K562 (cell line): Measurements from ENCODE around the gene WWOX. TPM values are rescaled to one million over a fixed set of nuclear protein-coding genes. Genes with fewer than 3 reads are reported as not detected.

ENCODE experiments used
- ATAC-seq: fragments of 200-7000 bp; cut with Tn5 transposase; 3 replicates; pipeline ENCODE4 v1.9.1; 2020; ENCODE audit warnings: moderate library complexity
- BruUV-seq: library from RNA; stranded (reverse); fragments of 400-500 nt; replicated peaks from 2 replicates; lab custom pipeline; 2021; lab: Mats Ljungman, UMichigan
- CTCF ChIA-PET: fragments of 300-600 bp; formaldehyde crosslinking; extraction: SDS; loops from one replicate; lab custom pipeline; 2021; ENCODE audit warnings: low intra/inter-chr PET ratio; lab: Yijun Ruan, JAX
- POLR2A ChIA-PET: fragments of 300-600, 350-650 bp; sonication (Branson Sonifier 250); formaldehyde crosslinking; extraction: SDS; loops from one replicate; lab custom pipeline; 2021; ENCODE audit warnings: antibody characterized with exemption, inconsistent platforms; lab: Yijun Ruan, JAX
- DNase-seq, 4 experiments: peaks; one replicate each; pipeline versions ENCODE4 v3.0.0 to v3.0.0-alpha.2; 2011 to 2018; ENCODE audit warnings: low spot score in 3 of 4, mixed read lengths in 3 of 4; ENCODE audit errors: extremely low read depth in 1 of 4
- FAIRE-seq: peaks from 2 replicates; lab custom pipeline; 2011; peaks lifted over from hg19 to GRCh38; lab: Jason Lieb, UNC
- H2AFZ ChIP-seq: 2 replicates; pipeline ENCODE4 v1.6.0; 2011; ENCODE audit warnings: low read depth, low read length, control low read depth, inconsistent platforms
- H3K27ac ChIP-seq: fragments of 200-600 bp; 3 replicates; pipeline ENCODE4 v1.8.0; 2011; ENCODE audit warnings: low read depth, mild to moderate bottlenecking, control low read depth, inconsistent platforms, low read length, moderate library complexity, mixed read lengths; ENCODE audit errors: extremely low read depth
- H3K27me3 ChIP-seq, 2 experiments: fragments of 300-600 bp in 1 of 2; 2 replicates in 1 of 2; 3 replicates in 1 of 2; pipeline versions ENCODE4 v1.6.0 to v1.8.0; 2011; ENCODE audit warnings: inconsistent platforms in 2 of 2, low read length in 2 of 2, mild to moderate bottlenecking in 1 of 2, mixed read lengths in 1 of 2, moderate library complexity in 1 of 2; ENCODE audit not compliant: control insufficient read depth in 2 of 2, insufficient read depth in 2 of 2
- H3K36me3 ChIP-seq: fragments of 300-600 bp; 3 replicates; pipeline ENCODE4 v1.8.0; 2011; ENCODE audit warnings: mild to moderate bottlenecking, low read length, inconsistent platforms; ENCODE audit not compliant: control insufficient read depth, insufficient read depth
- H3K4me1 ChIP-seq, 2 experiments: fragments of 200-600 bp in 1 of 2; replicated peaks in 1 of 2; 2 replicates in 1 of 2; 3 replicates in 1 of 2; pipeline versions ENCODE4 v1.5.1 to v1.8.0; 2011; ENCODE audit warnings: inconsistent platforms in 2 of 2, low read length in 2 of 2, mild to moderate bottlenecking in 1 of 2, mixed read lengths in 1 of 2, moderate library complexity in 1 of 2; ENCODE audit not compliant: control insufficient read depth in 2 of 2, insufficient read depth in 2 of 2
- H3K4me2 ChIP-seq: 2 replicates; pipeline ENCODE4 v1.6.1; 2011; ENCODE audit warnings: low read length, control low read depth, inconsistent platforms, mixed read lengths; ENCODE audit not compliant: insufficient read depth
- H3K4me3 ChIP-seq: fragments of 200-600 bp; sonication (generic), shearing (Covaris generic); 2 replicates; pipeline ENCODE4 v1.5.1; 2016; ENCODE audit warnings: control low read depth, inconsistent platforms
- H3K79me2 ChIP-seq: fragments of 200-600 bp; 3 replicates; pipeline ENCODE4 v1.8.0; 2011; ENCODE audit warnings: low read length, inconsistent platforms; ENCODE audit not compliant: control insufficient read depth, insufficient read depth
- H3K9ac ChIP-seq, 2 experiments: 2 replicates each; pipeline versions ENCODE4 v1.6.0 to v1.6.1; 2011; ENCODE audit warnings: low read depth in 2 of 2, low read length in 2 of 2, control low read depth in 1 of 2, inconsistent platforms in 1 of 2, mild to moderate bottlenecking in 1 of 2, mixed read lengths in 1 of 2; ENCODE audit not compliant: insufficient read depth in 1 of 2
- H3K9me1 ChIP-seq: one replicate; pipeline ENCODE4 v1.6.0; 2011; ENCODE audit warnings: inconsistent platforms, mild to moderate bottlenecking, low read length, moderate library complexity; ENCODE audit not compliant: control insufficient read depth, insufficient read depth
- H3K9me3 ChIP-seq: replicated peaks from 2 replicates; pipeline ENCODE4 v1.5.1; 2011; ENCODE audit warnings: low read depth, low read length, inconsistent platforms; ENCODE audit not compliant: control insufficient read depth, insufficient read depth
- H4K20me1 ChIP-seq: replicated peaks from 2 replicates; pipeline ENCODE4 v1.6.1; 2011; ENCODE audit warnings: low read length, inconsistent platforms, mixed read lengths; ENCODE audit not compliant: control insufficient read depth, insufficient read depth
- DIDO1 ChIP-seq: fragments of 450-650 bp; IDR thresholded peaks from 2 replicates; pipeline ENCODE4 v1.6.1; 2016; ENCODE audit warnings: low read depth, missing biosample characterization, missing genetic modification characterization
- FUS ChIP-seq: fragments of 200-400 bp; formaldehyde crosslinking; optimal IDR thresholded peaks from 2 replicates; pipeline ENCODE3; 2017; ENCODE audit warnings: low read depth, low read length
- JUN ChIP-seq, 2 experiments: sonication (generic) in 1 of 2; formaldehyde crosslinking in 1 of 2; IDR thresholded peaks; 2 replicates each; pipeline versions ENCODE4 v1.6.1 to v1.8.0; 2012 to 2022; ENCODE audit warnings: borderline replicate concordance in 2 of 2, mild to moderate bottlenecking in 2 of 2, improper control_type of control experiment in 1 of 2, low read depth in 1 of 2, low read length in 1 of 2, missing genetic modification reagents in 1 of 2
- KAT2B ChIP-seq: IDR thresholded peaks from one replicate; pipeline ENCODE4 v1.6.1; 2012; ENCODE audit warnings: low read depth, mild to moderate bottlenecking, control low read depth, inconsistent platforms, low read length, moderate library complexity
- RBM22 ChIP-seq: fragments of 200-400 bp; formaldehyde crosslinking; IDR thresholded peaks from 2 replicates; pipeline ENCODE4 v1.6.1; 2018; ENCODE audit warnings: low read length, low read depth; ENCODE audit not compliant: poor library complexity, severe bottlenecking
- SAP30 ChIP-seq: fragments of 200-600 bp; sonication (generic); IDR thresholded peaks from 2 replicates; pipeline ENCODE4 v1.6.1; 2012; ENCODE audit warnings: borderline replicate concordance, low read depth, mild to moderate bottlenecking, moderate library complexity, low read length, control low read depth, inconsistent platforms; ENCODE audit not compliant: insufficient read depth, poor library complexity, severe bottlenecking
- ZBTB17 ChIP-seq: fragments of 450-650 bp; formaldehyde crosslinking; IDR thresholded peaks from 2 replicates; pipeline ENCODE4 v1.4.0; 2020; ENCODE audit warnings: mild to moderate bottlenecking
- ZKSCAN3 ChIP-seq: fragments of 250-450 bp; sonication (Bioruptor Pico); IDR thresholded peaks from 2 replicates; pipeline ENCODE4 v1.4.0; 2020
- ZNF780A ChIP-seq: fragments of 250-450 bp; sonication (Bioruptor Pico); IDR thresholded peaks from 2 replicates; pipeline ENCODE4 v1.5.0; 2021; ENCODE audit warnings: mild to moderate bottlenecking
- WGBS: fragments of 100-300 bp; shearing (Covaris generic); methylation state at CpG from one replicate; pipeline ENCODE4 v1.1.6; 2016; ENCODE audit warnings: low coverage, mixed read lengths; ENCODE audit not compliant: insufficient coverage; ENCODE audit errors: missing lambda C conversion rate; 5-methylcytosine and 5-hydroxymethylcytosine counted together
- in situ Hi-C: fragments of 300-500 bp; cut with MboI; formaldehyde crosslinking; loops from 4 replicates; pipeline ENCODE4 v1.15.0; 2018; ENCODE audit warnings: inconsistent platforms, mixed read lengths
- intact Hi-C: fragments of 100-400 bp; cut with micrococcal nuclease; formaldehyde crosslinking; loops from 2 replicates; pipeline ENCODE4 v1.14.2; 2022
- polyA plus RNA-seq, 8 experiments: library from polyadenylated mRNA; depleted of rRNA in 4 of 8; stranded (reverse) in 5 of 8; unstranded in 3 of 8; fragments of >200 nt; fragmentation: Nextera tagmentation in 2 of 8; fragmentation: Illumina TruSeq in 1 of 8; extraction: Ambion mirVana in 2 of 8; extraction: Trizol in 1 of 8; gene quantifications; 2 replicates each; pipeline versions ENCODE4 v1.2.1 to v1.2.3, GENCODE V29; 2011 to 2014; ENCODE audit warnings: inconsistent platforms in 1 of 8, missing spikeins in 1 of 8
- total RNA-seq, 7 experiments: library from RNA; depleted of rRNA in 6 of 7; stranded (reverse); fragments of >200 nt in 6 of 7; fragmentation: Illumina TruSeq in 2 of 7; extraction: Trizol in 2 of 7; gene quantifications; 2 replicates each; pipeline versions ENCODE4 v1.2.1 to v1.2.3, GENCODE V29; 2011 to 2021; ENCODE audit warnings: low replicate concordance in 1 of 7

WWOX gene
- total and polyA plus RNA-seq, 9 of the 15 experiments (the other 6 are each of a cell fraction or from before 2014, with no cell fraction given), result 1.6 to 22.7 (median 8.1) TPM

GRCh38 chr16:78967948-78968347 is 868.5 kb downstream of the WWOX start:
- BruUV-seq, result no TSS peak
- H3K79me2 ChIP-seq, result no peaks in the 10 kb centered on the region
- H3K36me3 ChIP-seq, result no peaks in the 10 kb centered on the region
- ATAC-seq, result no peak
- no peak overlapping the region for H3K27ac ChIP-seq
- no peak overlapping the region for H3K9ac ChIP-seq
- no peak for DNase-seq
- H4K20me1 ChIP-seq, result no peaks in the 10 kb centered on the region; the same call in 1 of the 2 replicates
- no peak overlapping the region for H3K4me2 ChIP-seq
- FAIRE-seq, result no peak
- H2AFZ ChIP-seq, result no peak overlapping the region
- POLR2A ChIA-PET, result no interaction called here
- CTCF ChIA-PET, result no interaction called here
- H3K9me3 ChIP-seq, result no peaks in the 10 kb centered on the region
- under 1% methylated on average over 20 of the region's 20 CpGs for WGBS
- in situ Hi-C loops, result no loop called here
- H3K27me3 ChIP-seq, result peaks cover 6 to 9% of the 10 kb centered on the region in 2 experiments
- intact Hi-C loops, result no loop called here
- TF ChIP-seq FUS (no peak), RBM22 (no peak), ZBTB17 (no peak), KAT2B (no peak), JUN (IDR thresholded peaks at IDR 0.05; ENCODE audit: borderline replicate concordance, low read depth, low read length) (no peak), JUN (CRISPR knock-in tag; IDR thresholded peaks at IDR 0.05; ENCODE audit: borderline replicate concordance) (no peak), ZNF780A (CRISPR knock-in tag) (no peak)
- H3K4me3 ChIP-seq, result no peak overlapping the region
- H3K9me1 ChIP-seq, result no peaks in the 10 kb centered on the region
- no peaks in the 10 kb centered on the region for H3K4me1 ChIP-seq

GRCh38 chr16:78969721-78970120 is 870.3 kb downstream of the WWOX start:
- H3K27ac ChIP-seq, result no peak overlapping the region
- POLR2A ChIA-PET, result no interaction called here
- H3K27me3 ChIP-seq, result peaks cover 11 to 17% of the 10 kb centered on the region in 2 experiments
- DNase-seq (no peak), FAIRE-seq (no peak), ATAC-seq (no peak)
- H3K9ac ChIP-seq, result no peak overlapping the region
- no peaks in the 10 kb centered on the region for H3K9me3 ChIP-seq
- in situ Hi-C loops, result no loop called here
- no TSS peak for BruUV-seq
- no peaks in the 10 kb centered on the region for H3K4me1 ChIP-seq
- WGBS, result 0% methylated on average over 3 of the region's 3 CpGs
- intact Hi-C loops, result no loop called here
- H3K9me1 ChIP-seq, result no peaks in the 10 kb centered on the region
- no peak for TF ChIP-seq SAP30
- no peak for TF ChIP-seq ZKSCAN3 (CRISPR knock-in tag)
- TF ChIP-seq DIDO1 (tag), result no peak
- TF ChIP-seq, all 486 proteins: peak for 0
- Histone ChIP-seq H4K20me1 (no peaks in the 10 kb centered on the region; the same call in 1 of the 2 replicates), H3K36me3 (no peaks in the 10 kb centered on the region), H3K4me3 (no peak overlapping the region), H3K4me2 (no peak overlapping the region), H2AFZ (no peak overlapping the region), H3K79me2 (no peaks in the 10 kb centered on the region)
- CTCF ChIA-PET, result no interaction called here
